ENCODE measurements around the gene WFIKKN2.

Gene WFIKKN2

GRCh38 chr17:50836826-50837225 lies 1.4 kb downstream of the WFIKKN2 start:
- no peak for TF ChIP-seq CTCF (IDR thresholded peaks at IDR 0.05; ENCODE audit: extremely low read depth, missing control alignments)
- DNase-seq (ENCODE audit: low spot score) = no peak

- TF ChIP-seq CTCF (IDR thresholded peaks at IDR 0.05; ENCODE audit: extremely low read depth, missing control alignments) = no peak
- DNase-seq (ENCODE audit: low spot score) = no peak
Observed at GRCh38 chr17:50837286-50837979, 2.0 kb downstream of the WFIKKN2 start.

GRCh38 chr17:50837980-50838954 lies 2.9 kb downstream of the WFIKKN2 start:
- no peak for DNase-seq (ENCODE audit: low spot score)
- no peak for TF ChIP-seq CTCF (IDR thresholded peaks at IDR 0.05; ENCODE audit: extremely low read depth, missing control alignments)

GRCh38 chr17:50839591-50840310 lies 4.4 kb downstream of the WFIKKN2 start:
- no peak for TF ChIP-seq CTCF (IDR thresholded peaks at IDR 0.05; ENCODE audit: extremely low read depth, missing control alignments)
- DNase-seq (ENCODE audit: low spot score) = no peak

- DNase-seq (ENCODE audit: low spot score) = no peak
Observed at GRCh38 chr17:50840311-50840851, 5.0 kb downstream of the WFIKKN2 start.

GRCh38 chr17:50841277-50841948 lies 6.0 kb downstream of the WFIKKN2 start:
- DNase-seq (ENCODE audit: low spot score) = no peak
- no peak for TF ChIP-seq CTCF (IDR thresholded peaks at IDR 0.05; ENCODE audit: extremely low read depth, missing control alignments)

More at GRCh38 chr17:50840311-50840851, 5.0 kb downstream of the WFIKKN2 start:
- TF ChIP-seq CTCF (IDR thresholded peaks at IDR 0.05; ENCODE audit: extremely low read depth, missing control alignments) = no peak

Data from GM20000 (cell line).